Measurements from ENCODE around the gene EMID1.

The EMID1 gene

DNA sequence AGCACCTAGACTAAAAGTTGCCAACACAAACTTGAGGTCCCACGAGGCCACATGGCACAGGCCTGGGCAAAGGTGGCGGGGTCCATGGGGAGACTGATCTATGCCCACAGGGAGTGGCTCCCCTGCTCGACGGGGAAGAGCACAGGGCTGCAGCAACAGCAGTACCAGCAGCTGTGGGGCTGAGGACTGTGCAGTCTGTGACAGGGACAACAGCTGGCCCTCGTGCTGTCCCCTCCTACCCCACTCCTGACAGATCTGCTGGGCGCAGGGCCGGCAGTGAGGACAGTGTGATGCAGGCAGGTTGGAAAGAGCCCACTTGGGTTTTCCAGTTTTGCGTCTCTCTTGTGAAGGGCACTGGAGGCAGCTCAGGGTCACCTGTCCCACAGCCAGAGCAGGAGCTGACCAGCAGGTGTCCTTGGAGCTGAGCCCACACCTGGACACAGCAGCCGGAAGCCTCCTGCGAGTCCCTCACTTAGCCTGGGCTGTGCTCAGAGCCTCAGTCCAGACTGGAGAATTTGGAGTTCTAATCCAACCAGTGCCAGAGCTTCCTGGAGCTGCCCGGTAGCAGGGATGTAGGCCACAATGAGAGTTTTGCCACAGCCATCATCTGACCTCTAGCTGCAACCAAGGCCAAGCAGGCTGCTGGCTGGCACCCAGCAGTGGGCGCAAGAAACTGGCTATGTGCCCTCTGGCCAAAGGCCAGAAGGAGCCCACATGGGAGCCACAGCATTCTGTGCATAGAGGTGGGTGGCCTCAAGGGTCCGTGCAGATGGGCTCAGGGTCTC, 97.2 kb downstream of the EMID1 start:
- TF ChIP-seq, protein P1, sequence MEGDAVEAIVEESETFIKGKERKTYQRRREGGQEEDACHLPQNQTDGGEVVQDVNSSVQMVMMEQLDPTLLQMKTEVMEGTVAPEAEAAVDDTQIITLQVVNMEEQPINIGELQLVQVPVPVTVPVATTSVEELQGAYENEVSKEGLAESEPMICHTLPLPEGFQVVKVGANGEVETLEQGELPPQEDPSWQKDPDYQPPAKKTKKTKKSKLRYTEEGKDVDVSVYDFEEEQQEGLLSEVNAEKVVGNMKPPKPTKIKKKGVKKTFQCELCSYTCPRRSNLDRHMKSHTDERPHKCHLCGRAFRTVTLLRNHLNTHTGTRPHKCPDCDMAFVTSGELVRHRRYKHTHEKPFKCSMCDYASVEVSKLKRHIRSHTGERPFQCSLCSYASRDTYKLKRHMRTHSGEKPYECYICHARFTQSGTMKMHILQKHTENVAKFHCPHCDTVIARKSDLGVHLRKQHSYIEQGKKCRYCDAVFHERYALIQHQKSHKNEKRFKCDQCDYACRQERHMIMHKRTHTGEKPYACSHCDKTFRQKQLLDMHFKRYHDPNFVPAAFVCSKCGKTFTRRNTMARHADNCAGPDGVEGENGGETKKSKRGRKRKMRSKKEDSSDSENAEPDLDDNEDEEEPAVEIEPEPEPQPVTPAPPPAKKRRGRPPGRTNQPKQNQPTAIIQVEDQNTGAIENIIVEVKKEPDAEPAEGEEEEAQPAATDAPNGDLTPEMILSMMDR (IDR thresholded peaks at IDR 0.05; ENCODE audit: insufficient read depth, low read length, poor library complexity, severe bottlenecking), result peak; percentile 1
- DNase-seq (ENCODE audit: extremely low read depth, insufficient read length), result no peak
- no peak overlapping the region for H3K4me3 ChIP-seq (replicated peaks; ENCODE audit: low read depth, low read length)
- H3K27me3 ChIP-seq (replicated peaks; ENCODE audit: control insufficient read depth, insufficient read depth, low read length), result no peaks in the 10 kb centered on the region; the same call in 1 of the 2 replicates
- H3K36me3 ChIP-seq (ENCODE audit: control insufficient read depth, insufficient read depth, low read length), result peaks cover 17% of the 10 kb centered on the region

DNA sequence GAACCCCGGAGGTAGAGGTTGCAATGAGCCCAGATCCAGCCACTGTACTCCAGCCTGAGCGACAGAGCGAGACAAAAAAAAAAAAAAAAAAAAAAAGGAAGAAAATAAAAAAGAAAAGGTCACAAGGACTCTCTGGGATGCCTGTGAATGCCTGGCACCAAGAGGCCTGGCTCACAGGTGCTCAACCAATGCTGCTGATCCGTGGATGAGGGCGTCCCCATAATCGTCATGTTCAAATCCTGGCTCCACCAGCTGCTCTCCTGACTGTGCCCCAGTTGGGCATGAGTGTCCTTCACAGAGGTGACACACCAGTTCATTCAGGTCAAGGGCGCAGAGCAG, 100.1 kb downstream of the EMID1 start:
- H3K36me3 ChIP-seq (ENCODE audit: control insufficient read depth, insufficient read depth, low read length), result no peaks in the 10 kb centered on the region; the same call in 1 of the 2 replicates
- H3K27me3 ChIP-seq (replicated peaks; ENCODE audit: control insufficient read depth, insufficient read depth, low read length), result no peaks in the 10 kb centered on the region; the same call in 1 of the 2 replicates
- DNase-seq (ENCODE audit: extremely low read depth, insufficient read length), result no peak
- H3K4me3 ChIP-seq (replicated peaks; ENCODE audit: low read depth, low read length), result no peak overlapping the region
- TF ChIP-seq, protein P1 (IDR thresholded peaks at IDR 0.05; ENCODE audit: insufficient read depth, low read length, poor library complexity, severe bottlenecking), result no peak

DNA sequence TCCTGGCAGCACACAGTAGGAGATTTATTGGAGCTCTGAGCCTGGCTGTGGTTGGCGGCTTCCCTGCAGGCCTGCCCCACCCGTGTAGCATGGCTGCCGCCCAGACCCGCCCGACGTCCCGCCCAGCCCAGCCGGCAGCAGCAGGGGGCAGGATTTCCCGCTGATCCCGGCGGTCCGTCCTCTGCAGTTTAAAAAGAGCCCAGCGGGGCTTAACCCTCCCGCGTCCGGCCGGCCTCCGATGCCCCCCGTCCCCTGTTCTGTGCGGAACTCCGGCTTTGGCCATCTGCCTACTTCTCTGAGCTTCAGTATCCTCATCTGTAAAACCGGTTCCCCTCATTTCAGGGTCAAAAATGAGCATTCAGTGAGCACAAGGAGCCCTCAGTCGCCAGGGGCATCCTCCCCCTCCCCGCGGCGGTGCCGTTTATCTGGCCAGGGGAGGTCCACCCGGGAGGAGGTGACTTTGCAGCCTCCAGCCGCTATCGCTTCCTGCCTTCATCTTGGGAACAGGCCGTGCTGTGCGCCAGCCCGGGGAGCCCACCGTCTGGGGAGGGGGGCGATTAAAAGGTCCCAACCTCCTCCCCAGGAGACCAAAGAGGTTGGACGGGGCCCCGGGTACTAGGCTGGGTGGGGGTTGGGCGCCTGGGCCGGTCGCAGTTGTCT, 100.6 kb downstream of the EMID1 start, which contains the start of gene GAS2L1:
GAS2L1 (plus strand) TSS at position 476 of the 660 bp plus-strand sequence. CDS start 1,456 bp downstream, outside the sequence.
- DNase-seq (ENCODE audit: extremely low read depth, insufficient read length), result no peak
- TF ChIP-seq, protein P1 (IDR thresholded peaks at IDR 0.05; ENCODE audit: insufficient read depth, low read length, poor library complexity, severe bottlenecking), result peak; percentile 34
- peak within 1 kb of the TSS; percentile 30 for H3K4me3 ChIP-seq (replicated peaks; ENCODE audit: low read depth, low read length)

DNA sequence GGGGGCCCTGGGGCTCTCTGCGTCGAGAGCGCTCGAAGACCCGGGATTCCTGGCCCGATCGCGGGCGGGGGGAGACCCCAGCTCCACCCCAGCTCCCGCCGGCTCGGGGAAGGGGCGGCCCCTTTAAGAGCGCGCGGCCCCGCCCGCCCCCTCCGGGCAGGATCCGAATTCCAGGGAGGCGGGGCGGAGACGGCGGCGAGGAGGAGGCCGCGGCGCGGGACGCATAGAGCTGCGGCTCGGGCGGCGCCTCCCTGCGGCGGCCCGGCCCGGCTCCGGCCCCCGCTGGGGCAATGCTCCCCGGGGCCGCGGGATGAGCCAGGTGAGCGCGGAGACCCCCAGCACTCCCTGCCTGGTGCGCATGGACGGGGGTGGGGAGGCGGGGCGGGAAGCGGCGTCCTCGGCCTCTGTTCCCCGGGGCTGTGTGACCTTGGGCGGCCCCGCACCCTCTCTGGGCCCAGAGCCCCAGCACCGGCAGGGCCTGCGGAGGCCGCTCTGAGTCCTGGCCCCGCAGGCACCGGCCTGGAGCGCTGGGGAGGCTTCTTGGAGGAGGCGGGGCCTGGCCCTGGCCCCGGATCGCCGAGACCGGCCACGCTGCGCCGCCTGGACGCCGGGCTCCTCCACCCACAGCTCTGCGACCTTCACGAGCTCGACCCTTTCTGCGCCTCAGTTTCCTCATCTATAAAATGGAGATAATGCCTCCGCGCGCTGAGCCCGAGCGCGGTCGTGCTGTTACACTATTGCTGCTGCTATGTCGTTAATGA, 101.3 kb downstream of the EMID1 start:
- no peak for DNase-seq (ENCODE audit: extremely low read depth, insufficient read length)
- H3K4me3 ChIP-seq (replicated peaks; ENCODE audit: low read depth, low read length), result no peak overlapping the region; the same call in 1 of the 2 replicates
- H3K27me3 ChIP-seq (replicated peaks; ENCODE audit: control insufficient read depth, insufficient read depth, low read length), result no peaks in the 10 kb centered on the region; the same call in 1 of the 2 replicates
- no peaks in the 10 kb centered on the region for H3K36me3 ChIP-seq (ENCODE audit: control insufficient read depth, insufficient read depth, low read length)
- TF ChIP-seq, protein P1 (IDR thresholded peaks at IDR 0.05; ENCODE audit: insufficient read depth, low read length, poor library complexity, severe bottlenecking), result no peak

More for the DNA sequence above, 100.6 kb downstream of the EMID1 start, which contains the start of gene GAS2L1:
- Histone ChIP-seq H3K27me3 (replicated peaks; ENCODE audit: control insufficient read depth, insufficient read depth, low read length) (no peaks in the 10 kb centered on the region; the same call in 1 of the 2 replicates), H3K36me3 (ENCODE audit: control insufficient read depth, insufficient read depth, low read length) (no peaks in the 10 kb centered on the region)

DNA sequence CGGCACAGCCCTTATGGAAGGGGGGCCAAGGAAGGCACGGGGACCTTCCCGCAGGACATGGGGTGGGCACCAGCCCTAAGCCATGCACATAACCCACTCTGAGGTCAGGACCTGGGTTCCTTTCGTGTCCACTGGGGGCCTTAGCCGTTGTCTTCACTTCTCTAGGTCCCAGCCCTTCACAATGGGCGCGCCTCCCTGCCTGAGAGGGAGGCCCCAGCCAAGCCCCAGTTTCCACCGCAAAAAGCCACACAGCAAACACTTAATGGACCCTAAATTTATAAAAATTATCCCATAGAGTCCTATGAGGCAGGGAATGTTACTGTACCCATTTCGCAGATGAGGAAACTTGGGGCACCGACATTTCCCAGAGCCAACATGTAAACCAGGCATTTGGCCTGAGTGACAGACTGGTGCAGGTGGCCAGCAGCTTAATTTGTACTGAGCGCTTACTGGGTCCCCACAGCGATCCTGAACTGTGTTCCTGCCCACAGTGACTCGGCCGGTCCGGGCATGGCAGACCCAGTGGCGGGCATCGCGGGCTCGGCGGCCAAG, 102.0 kb downstream of the EMID1 start:
- Histone ChIP-seq H3K27me3 (replicated peaks; ENCODE audit: control insufficient read depth, insufficient read depth, low read length) (no peaks in the 10 kb centered on the region; the same call in 1 of the 2 replicates), H3K36me3 (ENCODE audit: control insufficient read depth, insufficient read depth, low read length) (no peaks in the 10 kb centered on the region), H3K4me3 (replicated peaks; ENCODE audit: low read depth, low read length) (no peak overlapping the region)
- TF ChIP-seq, protein P1 (IDR thresholded peaks at IDR 0.05; ENCODE audit: insufficient read depth, low read length, poor library complexity, severe bottlenecking), result no peak
- no peak for DNase-seq (ENCODE audit: extremely low read depth, insufficient read length)
